Epithelial cell of prostate (primary cell): ENCODE data around the gene CTNNA1.

ENCODE experiments used
- DNase-seq: peaks from one replicate; pipeline ENCODE4 v3.0.0-alpha.2; 2011; ENCODE audit warnings: low read depth, low spot score
- H3K27ac ChIP-seq: fragments of 450-650 bp; 2 replicates; pipeline ENCODE4 v1.5.1; 2017; ENCODE audit warnings: mild to moderate bottlenecking

The CTNNA1 gene

GRCh38 chr5:138955671-138956295 lies 202.6 kb downstream of the CTNNA1 start:
- no peak for DNase-seq
- H3K27ac ChIP-seq, result no peak overlapping the region

GRCh38 chr5:138956801-138957200 lies 203.6 kb downstream of the CTNNA1 start:
- H3K27ac ChIP-seq, result no peak overlapping the region
- DNase-seq, result no peak

GRCh38 chr5:138960145-138960692 lies 207.0 kb downstream of the CTNNA1 start:
- H3K27ac ChIP-seq, result no peak overlapping the region
- no peak for DNase-seq

- no peak for DNase-seq
- H3K27ac ChIP-seq, result no peak overlapping the region
Observed at GRCh38 chr5:138961221-138961620, 208.0 kb downstream of the CTNNA1 start.

GRCh38 chr5:138961729-138962128 lies 208.5 kb downstream of the CTNNA1 start:
- no peak overlapping the region for H3K27ac ChIP-seq
- DNase-seq, result no peak

- no peak for DNase-seq
- H3K27ac ChIP-seq, result no peak overlapping the region
Observed at GRCh38 chr5:138962614-138963370, 209.6 kb downstream of the CTNNA1 start.

- DNase-seq, result no peak
- no peak overlapping the region for H3K27ac ChIP-seq
Observed at GRCh38 chr5:138963763-138964371, 210.6 kb downstream of the CTNNA1 start.

GRCh38 chr5:138964647-138965201 lies 211.5 kb downstream of the CTNNA1 start:
- DNase-seq, result no peak
- H3K27ac ChIP-seq, result no peak overlapping the region

GRCh38 chr5:138965626-138966025 lies 212.4 kb downstream of the CTNNA1 start:
- no peak for DNase-seq
- no peak overlapping the region for H3K27ac ChIP-seq

- H3K27ac ChIP-seq, result no peak overlapping the region
- DNase-seq, result no peak
Observed at GRCh38 chr5:138966236-138966985, 213.2 kb downstream of the CTNNA1 start.

GRCh38 chr5:138967791-138968448 lies 214.7 kb downstream of the CTNNA1 start:
- no peak for DNase-seq
- no peak overlapping the region for H3K27ac ChIP-seq

GRCh38 chr5:138968601-138969000 lies 215.4 kb downstream of the CTNNA1 start:
- H3K27ac ChIP-seq, result no peak overlapping the region
- no peak for DNase-seq

GRCh38 chr5:138969323-138970002 lies 216.2 kb downstream of the CTNNA1 start:
- H3K27ac ChIP-seq, result no peak overlapping the region
- no peak for DNase-seq

GRCh38 chr5:138972230-138972629 lies 219.0 kb downstream of the CTNNA1 start:
- no peak overlapping the region for H3K27ac ChIP-seq
- no peak for DNase-seq

GRCh38 chr5:138972836-138973235 lies 219.6 kb downstream of the CTNNA1 start:
- no peak for DNase-seq
- H3K27ac ChIP-seq, result no peak overlapping the region

GRCh38 chr5:138974227-138975063 lies 221.2 kb downstream of the CTNNA1 start:
- no peak overlapping the region for H3K27ac ChIP-seq
- DNase-seq, result no peak

GRCh38 chr5:138975098-138975847 lies 222.0 kb downstream of the CTNNA1 start:
- no peak overlapping the region for H3K27ac ChIP-seq
- DNase-seq, result no peak

GRCh38 chr5:138978080-138978479 lies 224.9 kb downstream of the CTNNA1 start:
- no peak for DNase-seq
- H3K27ac ChIP-seq, result no peak overlapping the region
